H1 (cell line): ENCODE data around the gene NOTCH4. TPM values are rescaled to one million over a fixed set of nuclear protein-coding genes. Genes with fewer than 3 reads are reported as not detected.

ENCODE experiments used
- ASH2L ChIP-seq: fragments of 200-600, 300-600 bp; sonication (generic); IDR thresholded peaks from one replicate; pipeline ENCODE4 v1.7.1; 2017; ENCODE audit warnings: low read length
- KDM4A ChIP-seq: IDR thresholded peaks from one replicate; pipeline ENCODE4 v1.7.1; 2012; ENCODE audit warnings: low read depth, mild to moderate bottlenecking, moderate library complexity, low read length, inconsistent platforms; ENCODE audit not compliant: severe bottlenecking
- NRF1 ChIP-seq: IDR thresholded peaks from 2 replicates; pipeline ENCODE4 v1.6.1; 2011; ENCODE audit warnings: mild to moderate bottlenecking, low read depth, low read length, improper control_type of control experiment
- POU5F1 ChIP-seq: IDR thresholded peaks from 2 replicates; pipeline ENCODE4 v1.6.1; 2011; ENCODE audit warnings: low read depth, mild to moderate bottlenecking, low read length, moderate library complexity
- RAD21 ChIP-seq, 2 experiments: IDR thresholded peaks in 1 of 2; conservative IDR thresholded peaks in 1 of 2; 2 replicates each; pipeline ENCODE4 v1.6.1; 2011; ENCODE audit warnings: low read depth in 2 of 2, low read length in 2 of 2, improper control_type of control experiment in 1 of 2, inconsistent platforms in 1 of 2, mild to moderate bottlenecking in 1 of 2, moderate library complexity in 1 of 2
- polyA plus RNA-seq, 7 experiments: library from polyadenylated mRNA; depleted of rRNA in 3 of 7; stranded (reverse) in 5 of 7; unstranded in 2 of 7; fragments of >200 nt in 5 of 7; fragments of 200-250 nt in 2 of 7; gene quantifications; 1 replicate in 5 of 7; 2 replicates in 1 of 7; 4 replicates in 1 of 7; pipeline versions ENCODE4 v1.2.1 to v1.2.3, GENCODE V29; 2011 to 2013; ENCODE audit warnings: missing spikeins in 2 of 7, mixed read lengths in 2 of 7
- total RNA-seq: library from RNA; stranded (reverse); fragmentation: NEBNext Ultra II Directional; extraction: Animal tissue kit (Norgen Biotek cat#: 25700); gene quantifications from 2 replicates; pipeline ENCODE4 v1.2.1, GENCODE V29; 2021
- TF ChIP-seq, protein P1 (sequence below): fragments of 300-600 bp; sonication (generic); IDR thresholded peaks from 2 replicates; pipeline ENCODE4 v1.7.1; 2012; ENCODE audit warnings: low read length, moderate library complexity, mild to moderate bottlenecking, inconsistent platforms; ENCODE audit not compliant: insufficient replicate concordance
- TF ChIP-seq, protein P2 (sequence below), 3 experiments: IDR thresholded peaks; 1 replicate in 2 of 3; 2 replicates in 1 of 3; pipeline versions ENCODE4 v1.5.1 to v1.6.1; 2011; ENCODE audit warnings: low read length in 3 of 3, mild to moderate bottlenecking in 3 of 3, inconsistent platforms in 2 of 3, low read depth in 1 of 3, moderate library complexity in 1 of 3; ENCODE audit not compliant: insufficient read depth in 1 of 3; ENCODE audit errors: control extremely low read depth in 1 of 3

The NOTCH4 gene
- total and polyA plus RNA-seq, 2 of the 8 experiments (the other 6 are each of a cell fraction or from before 2014, with no cell fraction given) = 1.9 to 2.8 TPM

DNA sequence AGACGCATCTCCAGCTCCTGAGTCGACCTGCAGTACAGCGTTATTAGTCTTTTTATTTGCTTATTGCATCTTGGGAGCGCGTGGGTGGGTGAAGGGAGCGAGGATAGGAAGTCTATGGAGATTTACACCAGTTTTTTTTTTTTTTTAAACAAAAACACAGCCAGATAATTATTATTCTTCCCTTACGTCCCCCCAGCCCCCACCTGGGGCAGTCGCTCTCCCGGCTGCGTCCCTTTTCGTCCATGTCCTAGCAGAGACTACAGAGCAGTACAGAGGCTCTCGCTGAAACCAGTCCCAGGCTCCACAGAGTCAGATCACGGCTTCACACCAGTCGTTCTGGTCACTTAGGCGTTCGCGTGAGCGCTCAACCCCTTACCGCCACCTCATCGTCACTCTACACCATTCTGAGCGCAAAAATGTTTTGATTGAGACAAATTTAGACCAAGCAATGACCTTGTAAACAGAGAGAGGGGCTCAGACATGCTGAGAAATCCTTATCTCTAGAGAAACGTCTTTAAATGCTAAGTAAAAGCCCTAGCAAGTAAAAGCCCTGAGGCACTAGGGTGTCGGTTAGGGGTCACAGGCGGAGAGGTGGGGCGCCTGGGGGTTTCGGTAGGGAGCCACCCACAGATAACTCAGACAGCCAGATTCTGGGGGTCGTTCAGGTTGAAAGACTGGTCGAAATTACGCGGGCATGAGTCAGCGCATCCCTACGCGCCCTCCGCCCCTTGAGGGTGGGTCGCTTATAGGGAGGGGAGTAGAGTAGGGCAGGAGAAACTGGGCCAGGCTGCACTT, 70.9 kb downstream of the NOTCH4 start (continued):
- TF ChIP-seq, protein P1, sequence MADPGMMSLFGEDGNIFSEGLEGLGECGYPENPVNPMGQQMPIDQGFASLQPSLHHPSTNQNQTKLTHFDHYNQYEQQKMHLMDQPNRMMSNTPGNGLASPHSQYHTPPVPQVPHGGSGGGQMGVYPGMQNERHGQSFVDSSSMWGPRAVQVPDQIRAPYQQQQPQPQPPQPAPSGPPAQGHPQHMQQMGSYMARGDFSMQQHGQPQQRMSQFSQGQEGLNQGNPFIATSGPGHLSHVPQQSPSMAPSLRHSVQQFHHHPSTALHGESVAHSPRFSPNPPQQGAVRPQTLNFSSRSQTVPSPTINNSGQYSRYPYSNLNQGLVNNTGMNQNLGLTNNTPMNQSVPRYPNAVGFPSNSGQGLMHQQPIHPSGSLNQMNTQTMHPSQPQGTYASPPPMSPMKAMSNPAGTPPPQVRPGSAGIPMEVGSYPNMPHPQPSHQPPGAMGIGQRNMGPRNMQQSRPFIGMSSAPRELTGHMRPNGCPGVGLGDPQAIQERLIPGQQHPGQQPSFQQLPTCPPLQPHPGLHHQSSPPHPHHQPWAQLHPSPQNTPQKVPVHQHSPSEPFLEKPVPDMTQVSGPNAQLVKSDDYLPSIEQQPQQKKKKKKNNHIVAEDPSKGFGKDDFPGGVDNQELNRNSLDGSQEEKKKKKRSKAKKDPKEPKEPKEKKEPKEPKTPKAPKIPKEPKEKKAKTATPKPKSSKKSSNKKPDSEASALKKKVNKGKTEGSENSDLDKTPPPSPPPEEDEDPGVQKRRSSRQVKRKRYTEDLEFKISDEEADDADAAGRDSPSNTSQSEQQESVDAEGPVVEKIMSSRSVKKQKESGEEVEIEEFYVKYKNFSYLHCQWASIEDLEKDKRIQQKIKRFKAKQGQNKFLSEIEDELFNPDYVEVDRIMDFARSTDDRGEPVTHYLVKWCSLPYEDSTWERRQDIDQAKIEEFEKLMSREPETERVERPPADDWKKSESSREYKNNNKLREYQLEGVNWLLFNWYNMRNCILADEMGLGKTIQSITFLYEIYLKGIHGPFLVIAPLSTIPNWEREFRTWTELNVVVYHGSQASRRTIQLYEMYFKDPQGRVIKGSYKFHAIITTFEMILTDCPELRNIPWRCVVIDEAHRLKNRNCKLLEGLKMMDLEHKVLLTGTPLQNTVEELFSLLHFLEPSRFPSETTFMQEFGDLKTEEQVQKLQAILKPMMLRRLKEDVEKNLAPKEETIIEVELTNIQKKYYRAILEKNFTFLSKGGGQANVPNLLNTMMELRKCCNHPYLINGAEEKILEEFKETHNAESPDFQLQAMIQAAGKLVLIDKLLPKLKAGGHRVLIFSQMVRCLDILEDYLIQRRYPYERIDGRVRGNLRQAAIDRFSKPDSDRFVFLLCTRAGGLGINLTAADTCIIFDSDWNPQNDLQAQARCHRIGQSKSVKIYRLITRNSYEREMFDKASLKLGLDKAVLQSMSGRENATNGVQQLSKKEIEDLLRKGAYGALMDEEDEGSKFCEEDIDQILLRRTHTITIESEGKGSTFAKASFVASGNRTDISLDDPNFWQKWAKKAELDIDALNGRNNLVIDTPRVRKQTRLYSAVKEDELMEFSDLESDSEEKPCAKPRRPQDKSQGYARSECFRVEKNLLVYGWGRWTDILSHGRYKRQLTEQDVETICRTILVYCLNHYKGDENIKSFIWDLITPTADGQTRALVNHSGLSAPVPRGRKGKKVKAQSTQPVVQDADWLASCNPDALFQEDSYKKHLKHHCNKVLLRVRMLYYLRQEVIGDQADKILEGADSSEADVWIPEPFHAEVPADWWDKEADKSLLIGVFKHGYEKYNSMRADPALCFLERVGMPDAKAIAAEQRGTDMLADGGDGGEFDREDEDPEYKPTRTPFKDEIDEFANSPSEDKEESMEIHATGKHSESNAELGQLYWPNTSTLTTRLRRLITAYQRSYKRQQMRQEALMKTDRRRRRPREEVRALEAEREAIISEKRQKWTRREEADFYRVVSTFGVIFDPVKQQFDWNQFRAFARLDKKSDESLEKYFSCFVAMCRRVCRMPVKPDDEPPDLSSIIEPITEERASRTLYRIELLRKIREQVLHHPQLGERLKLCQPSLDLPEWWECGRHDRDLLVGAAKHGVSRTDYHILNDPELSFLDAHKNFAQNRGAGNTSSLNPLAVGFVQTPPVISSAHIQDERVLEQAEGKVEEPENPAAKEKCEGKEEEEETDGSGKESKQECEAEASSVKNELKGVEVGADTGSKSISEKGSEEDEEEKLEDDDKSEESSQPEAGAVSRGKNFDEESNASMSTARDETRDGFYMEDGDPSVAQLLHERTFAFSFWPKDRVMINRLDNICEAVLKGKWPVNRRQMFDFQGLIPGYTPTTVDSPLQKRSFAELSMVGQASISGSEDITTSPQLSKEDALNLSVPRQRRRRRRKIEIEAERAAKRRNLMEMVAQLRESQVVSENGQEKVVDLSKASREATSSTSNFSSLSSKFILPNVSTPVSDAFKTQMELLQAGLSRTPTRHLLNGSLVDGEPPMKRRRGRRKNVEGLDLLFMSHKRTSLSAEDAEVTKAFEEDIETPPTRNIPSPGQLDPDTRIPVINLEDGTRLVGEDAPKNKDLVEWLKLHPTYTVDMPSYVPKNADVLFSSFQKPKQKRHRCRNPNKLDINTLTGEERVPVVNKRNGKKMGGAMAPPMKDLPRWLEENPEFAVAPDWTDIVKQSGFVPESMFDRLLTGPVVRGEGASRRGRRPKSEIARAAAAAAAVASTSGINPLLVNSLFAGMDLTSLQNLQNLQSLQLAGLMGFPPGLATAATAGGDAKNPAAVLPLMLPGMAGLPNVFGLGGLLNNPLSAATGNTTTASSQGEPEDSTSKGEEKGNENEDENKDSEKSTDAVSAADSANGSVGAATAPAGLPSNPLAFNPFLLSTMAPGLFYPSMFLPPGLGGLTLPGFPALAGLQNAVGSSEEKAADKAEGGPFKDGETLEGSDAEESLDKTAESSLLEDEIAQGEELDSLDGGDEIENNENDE = no peak
- TF ChIP-seq POU5F1 = no peak
- peak; percentile 3 for TF ChIP-seq ASH2L
- no peak for TF ChIP-seq KDM4A
- no peak for TF ChIP-seq NRF1
- no peak for TF ChIP-seq RAD21 (IDR thresholded peaks at IDR 0.05 in 1 of 2, conservative IDR thresholded peaks at IDR 0.05 in 1 of 2; ENCODE audit: low read depth in 2 of 2, low read length in 2 of 2)
- TF ChIP-seq, protein P2, sequence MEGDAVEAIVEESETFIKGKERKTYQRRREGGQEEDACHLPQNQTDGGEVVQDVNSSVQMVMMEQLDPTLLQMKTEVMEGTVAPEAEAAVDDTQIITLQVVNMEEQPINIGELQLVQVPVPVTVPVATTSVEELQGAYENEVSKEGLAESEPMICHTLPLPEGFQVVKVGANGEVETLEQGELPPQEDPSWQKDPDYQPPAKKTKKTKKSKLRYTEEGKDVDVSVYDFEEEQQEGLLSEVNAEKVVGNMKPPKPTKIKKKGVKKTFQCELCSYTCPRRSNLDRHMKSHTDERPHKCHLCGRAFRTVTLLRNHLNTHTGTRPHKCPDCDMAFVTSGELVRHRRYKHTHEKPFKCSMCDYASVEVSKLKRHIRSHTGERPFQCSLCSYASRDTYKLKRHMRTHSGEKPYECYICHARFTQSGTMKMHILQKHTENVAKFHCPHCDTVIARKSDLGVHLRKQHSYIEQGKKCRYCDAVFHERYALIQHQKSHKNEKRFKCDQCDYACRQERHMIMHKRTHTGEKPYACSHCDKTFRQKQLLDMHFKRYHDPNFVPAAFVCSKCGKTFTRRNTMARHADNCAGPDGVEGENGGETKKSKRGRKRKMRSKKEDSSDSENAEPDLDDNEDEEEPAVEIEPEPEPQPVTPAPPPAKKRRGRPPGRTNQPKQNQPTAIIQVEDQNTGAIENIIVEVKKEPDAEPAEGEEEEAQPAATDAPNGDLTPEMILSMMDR (IDR thresholded peaks at IDR 0.05; ENCODE audit: control extremely low read depth in 1 of 3, insufficient read depth in 1 of 3, low read depth in 1 of 3, low read length in 3 of 3) = no peak
